ENCODE results near the gene KAZN.

The KAZN gene

DNA sequence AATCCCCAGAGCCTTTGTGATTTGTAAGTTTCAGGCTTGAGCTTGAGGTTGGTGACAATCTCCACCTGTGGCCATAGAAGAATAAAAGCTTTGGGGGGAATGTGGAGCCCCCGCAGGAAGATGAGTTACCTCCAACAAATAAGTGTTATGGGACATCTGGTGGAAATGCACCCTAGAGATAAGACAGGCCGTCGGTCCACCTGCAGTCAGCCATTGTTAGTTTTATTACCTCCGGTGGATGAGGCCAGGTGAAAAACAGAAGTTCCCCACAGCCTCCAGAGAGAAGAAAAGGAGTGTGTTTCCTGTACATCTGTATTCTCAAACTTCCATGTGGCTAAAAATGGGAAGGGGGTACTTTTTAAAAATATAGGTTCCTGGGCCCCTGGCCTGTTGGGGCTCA is 137.4 kb downstream of the KAZN start:
- Histone ChIP-seq H3K9ac (ENCODE audit: low read length) (no peak overlapping the region), H3F3A (ENCODE audit: insufficient read depth, low read length) (no peaks in the 10 kb centered on the region), H2AFZ (ENCODE audit: low read length) (no peak overlapping the region), H3K4me1 (ENCODE audit: low read length) (no peaks in the 10 kb centered on the region), H3K79me2 (ENCODE audit: low read length) (no peaks in the 10 kb centered on the region), H3K9me3 (replicated peaks; ENCODE audit: insufficient read depth, low read length) (no peaks in the 10 kb centered on the region), H3K27me3 (replicated peaks; ENCODE audit: insufficient read depth, low read length) (no peaks in the 10 kb centered on the region), H3K27ac (ENCODE audit: low read length) (no peak overlapping the region), H3K4me2 (ENCODE audit: low read depth, low read length) (no peak overlapping the region), H3K4me3 (ENCODE audit: low read length) (no peak overlapping the region), H3K9me2 (replicated peaks; ENCODE audit: insufficient read depth, low read length) (no peaks in the 10 kb centered on the region), H3K36me3 (replicated peaks; ENCODE audit: insufficient read depth, low read length) (no peaks in the 10 kb centered on the region), H4K20me1 (ENCODE audit: insufficient read depth, low read length) (no peaks in the 10 kb centered on the region)
- DNase-seq: no peak
- TF ChIP-seq EZH2phosphoT487 (IDR thresholded peaks at IDR 0.05; ENCODE audit: low read length): no peak
- TF ChIP-seq EZH2 (optimal IDR thresholded peaks at IDR 0.05; ENCODE audit: low read depth, low read length): no peak
- TF ChIP-seq, protein P1, sequence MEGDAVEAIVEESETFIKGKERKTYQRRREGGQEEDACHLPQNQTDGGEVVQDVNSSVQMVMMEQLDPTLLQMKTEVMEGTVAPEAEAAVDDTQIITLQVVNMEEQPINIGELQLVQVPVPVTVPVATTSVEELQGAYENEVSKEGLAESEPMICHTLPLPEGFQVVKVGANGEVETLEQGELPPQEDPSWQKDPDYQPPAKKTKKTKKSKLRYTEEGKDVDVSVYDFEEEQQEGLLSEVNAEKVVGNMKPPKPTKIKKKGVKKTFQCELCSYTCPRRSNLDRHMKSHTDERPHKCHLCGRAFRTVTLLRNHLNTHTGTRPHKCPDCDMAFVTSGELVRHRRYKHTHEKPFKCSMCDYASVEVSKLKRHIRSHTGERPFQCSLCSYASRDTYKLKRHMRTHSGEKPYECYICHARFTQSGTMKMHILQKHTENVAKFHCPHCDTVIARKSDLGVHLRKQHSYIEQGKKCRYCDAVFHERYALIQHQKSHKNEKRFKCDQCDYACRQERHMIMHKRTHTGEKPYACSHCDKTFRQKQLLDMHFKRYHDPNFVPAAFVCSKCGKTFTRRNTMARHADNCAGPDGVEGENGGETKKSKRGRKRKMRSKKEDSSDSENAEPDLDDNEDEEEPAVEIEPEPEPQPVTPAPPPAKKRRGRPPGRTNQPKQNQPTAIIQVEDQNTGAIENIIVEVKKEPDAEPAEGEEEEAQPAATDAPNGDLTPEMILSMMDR (IDR thresholded peaks at IDR 0.05; ENCODE audit: low read length): no peak

GRCh38 chr1:14737561-14738094 is 139.1 kb downstream of the KAZN start:
- Histone ChIP-seq H3K4me1 (ENCODE audit: low read length) (no peaks in the 10 kb centered on the region), H4K20me1 (ENCODE audit: insufficient read depth, low read length) (no peaks in the 10 kb centered on the region), H2AFZ (ENCODE audit: low read length) (no peak overlapping the region), H3K27me3 (replicated peaks; ENCODE audit: insufficient read depth, low read length) (no peaks in the 10 kb centered on the region), H3K27ac (ENCODE audit: low read length) (no peak overlapping the region), H3K36me3 (replicated peaks; ENCODE audit: insufficient read depth, low read length) (no peaks in the 10 kb centered on the region), H3K4me3 (ENCODE audit: low read length) (no peak overlapping the region), H3K4me2 (ENCODE audit: low read depth, low read length) (no peak overlapping the region), H3K9me2 (replicated peaks; ENCODE audit: insufficient read depth, low read length) (no peaks in the 10 kb centered on the region), H3K9me3 (replicated peaks; ENCODE audit: insufficient read depth, low read length) (no peaks in the 10 kb centered on the region), H3K79me2 (ENCODE audit: low read length) (no peaks in the 10 kb centered on the region), H3K9ac (ENCODE audit: low read length) (no peak overlapping the region), H3F3A (ENCODE audit: insufficient read depth, low read length) (no peaks in the 10 kb centered on the region)
- TF ChIP-seq, protein P1 (IDR thresholded peaks at IDR 0.05; ENCODE audit: low read length): no peak
- no peak for DNase-seq

- no peak for TF ChIP-seq EZH2 (optimal IDR thresholded peaks at IDR 0.05; ENCODE audit: low read depth, low read length)
- TF ChIP-seq, protein P1 (IDR thresholded peaks at IDR 0.05; ENCODE audit: low read length): no peak
- TF ChIP-seq EZH2phosphoT487 (IDR thresholded peaks at IDR 0.05; ENCODE audit: low read length): no peak
- Histone ChIP-seq H3K9me2 (replicated peaks; ENCODE audit: insufficient read depth, low read length) (no peaks in the 10 kb centered on the region), H3F3A (ENCODE audit: insufficient read depth, low read length) (no peaks in the 10 kb centered on the region)
Observed at GRCh38 chr1:14738235-14738634, 139.8 kb downstream of the KAZN start.

More at GRCh38 chr1:14738235-14738634, 139.8 kb downstream of the KAZN start:
- Histone ChIP-seq H3K9ac (ENCODE audit: low read length) (no peak overlapping the region), H2AFZ (ENCODE audit: low read length) (no peak overlapping the region), H3K27ac (ENCODE audit: low read length) (no peak overlapping the region), H4K20me1 (ENCODE audit: insufficient read depth, low read length) (no peaks in the 10 kb centered on the region), H3K79me2 (ENCODE audit: low read length) (no peaks in the 10 kb centered on the region), H3K36me3 (replicated peaks; ENCODE audit: insufficient read depth, low read length) (no peaks in the 10 kb centered on the region), H3K27me3 (replicated peaks; ENCODE audit: insufficient read depth, low read length) (no peaks in the 10 kb centered on the region), H3K9me3 (replicated peaks; ENCODE audit: insufficient read depth, low read length) (no peaks in the 10 kb centered on the region), H3K4me1 (ENCODE audit: low read length) (no peaks in the 10 kb centered on the region), H3K4me2 (ENCODE audit: low read depth, low read length) (no peak overlapping the region), H3K4me3 (ENCODE audit: low read length) (no peak overlapping the region)
- DNase-seq: no peak

Data from MM.1S (cell line).